CD14-positive monocyte (primary cell): ENCODE data around the gene PDE4D. TPM values are rescaled to one million over a fixed set of nuclear protein-coding genes. Genes with fewer than 3 reads are reported as not detected.

ENCODE experiments used
- DNase-seq, 3 donors: peaks; one replicate each; pipeline ENCODE4 v3.0.0-alpha.2; 2011 to 2022
- H2AFZ ChIP-seq: 2 replicates; pipeline ENCODE4 v1.6.0; 2012; ENCODE audit warnings: mild to moderate bottlenecking, low read depth, low read length, inconsistent platforms; ENCODE audit not compliant: insufficient read depth, poor library complexity, severe bottlenecking
- H3K27ac ChIP-seq, 2 donors: 1 replicate in 1 of 2; 2 replicates in 1 of 2; pipeline ENCODE4 v1.5.1; 2012 to 2013; ENCODE audit warnings: low read length in 2 of 2, control low read depth in 1 of 2, inconsistent platforms in 1 of 2, low read depth in 1 of 2, mild to moderate bottlenecking in 1 of 2
- H3K27me3 ChIP-seq, 2 donors: one replicate each; pipeline versions ENCODE4 v1.6.0 to v1.6.1; 2011 to 2013; ENCODE audit warnings: low read length in 2 of 2; ENCODE audit not compliant: control insufficient read depth in 2 of 2, insufficient read depth in 2 of 2
- H3K36me3 ChIP-seq, 2 donors: replicated peaks in 1 of 2; 1 replicate in 1 of 2; 2 replicates in 1 of 2; pipeline versions ENCODE4 v1.5.1 to v1.6.1; 2012 to 2013; ENCODE audit warnings: low read length in 2 of 2, control low read depth in 1 of 2, inconsistent platforms in 1 of 2, mild to moderate bottlenecking in 1 of 2; ENCODE audit not compliant: insufficient read depth in 2 of 2, control insufficient read depth in 1 of 2
- H3K4me1 ChIP-seq, 2 donors: 1 replicate in 1 of 2; 2 replicates in 1 of 2; pipeline versions ENCODE4 v1.5.1 to v1.6.1; 2012 to 2013; ENCODE audit warnings: low read length in 2 of 2, control low read depth in 1 of 2, inconsistent platforms in 1 of 2, mild to moderate bottlenecking in 1 of 2, moderate library complexity in 1 of 2; ENCODE audit not compliant: insufficient read depth in 2 of 2, control insufficient read depth in 1 of 2
- H3K4me2 ChIP-seq: replicated peaks from 2 replicates; pipeline ENCODE3; 2012; ENCODE audit warnings: low read length, moderate library complexity, mild to moderate bottlenecking; ENCODE audit not compliant: poor library complexity, severe bottlenecking; ENCODE audit errors: extremely low read depth
- H3K4me3 ChIP-seq, 3 experiments: fragments of 200-600 bp in 1 of 3; sonication (generic) in 1 of 3; replicated peaks in 1 of 3; 1 replicate in 2 of 3; 2 replicates in 1 of 3; pipeline ENCODE4 v1.5.1; 2011 to 2013; ENCODE audit warnings: low read length in 3 of 3, mild to moderate bottlenecking in 3 of 3, control low read depth in 2 of 3, low read depth in 2 of 3, inconsistent platforms in 1 of 3, moderate library complexity in 1 of 3
- H3K79me2 ChIP-seq: 2 replicates; pipeline ENCODE4 v1.6.0; 2012; ENCODE audit warnings: mild to moderate bottlenecking, control low read depth, inconsistent platforms, low read length, moderate library complexity; ENCODE audit not compliant: insufficient read depth
- H3K9ac ChIP-seq: 2 replicates; pipeline ENCODE4 v1.6.0; 2017; ENCODE audit warnings: low read length, mild to moderate bottlenecking; ENCODE audit not compliant: insufficient read depth, poor library complexity, severe bottlenecking
- H3K9me3 ChIP-seq, 2 donors: replicated peaks in 1 of 2; 1 replicate in 1 of 2; 2 replicates in 1 of 2; pipeline versions ENCODE4 v1.5.1 to v1.6.1; 2012 to 2013; ENCODE audit warnings: low read length in 2 of 2, control low read depth in 1 of 2; ENCODE audit not compliant: control insufficient read depth in 1 of 2, insufficient read depth in 1 of 2
- H4K20me1 ChIP-seq: 2 replicates; pipeline ENCODE4 v1.6.0; 2012; ENCODE audit warnings: mild to moderate bottlenecking, low read length, control low read depth, moderate library complexity; ENCODE audit not compliant: insufficient read depth
- H3K27ac Mint-ChIP-seq, 7 donors: one replicate each; pipeline ENCODE4 v1.8.0; 2020; ENCODE audit warnings: mild to moderate bottlenecking in 7 of 7, mixed read lengths in 7 of 7, moderate library complexity in 6 of 7, inconsistent platforms in 2 of 7
- H3K27me3 Mint-ChIP-seq, 3 donors: one replicate each; pipeline ENCODE4 v1.8.0; 2021 to 2022; ENCODE audit warnings: low read depth in 3 of 3, mild to moderate bottlenecking in 3 of 3, mixed read lengths in 3 of 3, moderate library complexity in 3 of 3, inconsistent platforms in 1 of 3
- H3K36me3 Mint-ChIP-seq, 2 donors: one replicate each; pipeline ENCODE4 v1.8.0; 2020; ENCODE audit warnings: mixed read lengths in 2 of 2, inconsistent platforms in 1 of 2, mild to moderate bottlenecking in 1 of 2
- H3K4me1 Mint-ChIP-seq: one replicate; pipeline ENCODE4 v1.8.0; 2020; ENCODE audit warnings: mild to moderate bottlenecking, mixed read lengths
- H3K4me3 Mint-ChIP-seq, 2 donors: one replicate each; pipeline ENCODE4 v1.8.0; 2020; ENCODE audit warnings: mild to moderate bottlenecking in 2 of 2, mixed read lengths in 2 of 2, moderate library complexity in 1 of 2
- H3K9me3 Mint-ChIP-seq, 7 donors: one replicate each; pipeline ENCODE4 v1.8.0; 2020 to 2022; ENCODE audit warnings: mixed read lengths in 7 of 7, mild to moderate bottlenecking in 6 of 7, moderate library complexity in 6 of 7, inconsistent platforms in 2 of 7
- CTCF ChIP-seq: fragments of 200-600 bp; IDR thresholded peaks from one replicate; pipeline ENCODE4 v1.8.0; 2022; ENCODE audit warnings: antibody characterized with exemption, mild to moderate bottlenecking
- WGBS: methylation state at CpG from one replicate; pipeline ENCODE4 v1.1.5; 2013; ENCODE audit warnings: missing lambda C conversion rate; ENCODE audit not compliant: insufficient coverage; 5-methylcytosine and 5-hydroxymethylcytosine counted together
- intact Hi-C, 2 donors: fragments of 100-400 bp; cut with micrococcal nuclease; formaldehyde crosslinking; loops; one replicate each; pipeline versions ENCODE4 v1.15.0 to v1.15.1; 2023
- polyA plus RNA-seq, 3 donors: library from polyadenylated mRNA; depleted of rRNA in 1 of 3; unstranded in 2 of 3; stranded (reverse) in 1 of 3; fragments of 300-500 nt in 2 of 3; fragments of >200 nt in 1 of 3; fragmentation: Illumina TruSeq in 2 of 3; gene quantifications; 1 replicate in 2 of 3; 2 replicates in 1 of 3; pipeline ENCODE4 v1.2.3, GENCODE V29; 2012 to 2021

Gene PDE4D
- polyA plus RNA-seq, 3 donors, result 1.9 to 3.4 (median 2.8) TPM

GRCh38 chr5:59772206-59772605, 121.3 kb downstream of the PDE4D start:
- H3K4me2 ChIP-seq, result no peak overlapping the region
- no peak overlapping the region for H3K27ac ChIP-seq
- H3K79me2 ChIP-seq, result no peaks in the 10 kb centered on the region
- H3K4me3 ChIP-seq, result no peak overlapping the region
- DNase-seq, result no peak
- intact Hi-C loops, result no loop called here
- H2AFZ ChIP-seq, result no peak overlapping the region
- no peaks in the 10 kb centered on the region for H3K9me3 ChIP-seq
- H3K27me3 ChIP-seq, result peaks cover 18 to 30% of the 10 kb centered on the region in 2 donors
- Mint-ChIP-seq H3K36me3 (peaks cover 8 to 11% of the 10 kb centered on the region in 2 donors), H3K4me3 (no peak overlapping the region), H3K27ac (peak overlapping the region in 1 of 7 donors; percentile 11), H3K4me1 (peaks cover 14% of the 10 kb centered on the region), H3K27me3 (peaks cover 25 to 27% (median 25%) of the 10 kb centered on the region in 3 donors), H3K9me3 (no peaks in the 10 kb centered on the region)
- no CpG with 5 or more reads among the region's 2 CpGs for WGBS
- H4K20me1 ChIP-seq, result no peaks in the 10 kb centered on the region
- TF ChIP-seq CTCF, result no peak
- H3K36me3 ChIP-seq, result no peaks in the 10 kb centered on the region
- no peak overlapping the region for H3K9ac ChIP-seq
- peaks cover 6% of the 10 kb centered on the region in 2 donors for H3K4me1 ChIP-seq

- no peaks in the 10 kb centered on the region for H3K9me3 Mint-ChIP-seq
- no peak for TF ChIP-seq CTCF
- H3K4me3 Mint-ChIP-seq, result peak overlapping the region in 1 of 2 donors; percentile 15
- Histone ChIP-seq H3K9ac (no peak overlapping the region), H4K20me1 (no peaks in the 10 kb centered on the region), H2AFZ (no peak overlapping the region), H3K36me3 (no peaks in the 10 kb centered on the region), H3K79me2 (no peaks in the 10 kb centered on the region), H3K4me1 (peaks cover 6% of the 10 kb centered on the region in 2 donors), H3K27ac (no peak overlapping the region), H3K4me2 (no peak overlapping the region), H3K27me3 (peaks cover 18 to 30% of the 10 kb centered on the region in 2 donors), H3K9me3 (no peaks in the 10 kb centered on the region), H3K4me3 (no peak overlapping the region)
- peaks cover 14% of the 10 kb centered on the region for H3K4me1 Mint-ChIP-seq
- H3K27me3 Mint-ChIP-seq, result peaks cover 25 to 27% (median 25%) of the 10 kb centered on the region in 3 donors
- no peak overlapping the region for H3K27ac Mint-ChIP-seq
- peaks cover 5 to 9% of the 10 kb centered on the region in 2 donors for H3K36me3 Mint-ChIP-seq
- WGBS, result 100% methylated on average over 2 of the region's 4 CpGs
- intact Hi-C loops, result no loop called here
- DNase-seq, result no peak
These were observed 122.6 kb downstream of the PDE4D start for GRCh38 chr5:59770953-59771352.
